Measurements from ENCODE around the gene ADD3. TPM values are rescaled to one million over a fixed set of nuclear protein-coding genes. Genes with fewer than 3 reads are reported as not detected.

The ADD3 gene
- total RNA-seq, 1 donor from 2014 or later = 94.6 TPM

- Histone ChIP-seq H3K27me3 (ENCODE audit: low read depth) (no peaks in the 10 kb centered on the region), H3K4me1 (peaks cover 20% of the 10 kb centered on the region), H3K27ac (peak overlapping the region; percentile 7), H3K36me3 (peaks cover 15% of the 10 kb centered on the region), H3K9me3 (no peaks in the 10 kb centered on the region), H3K4me3 (no peak overlapping the region)
- ATAC-seq (peak; percentile 91), DNase-seq (no peak)
- intact Hi-C loops (cut with DNase I) = loop anchor here (5.0 kb wide), 1 partner anchor 140 kb away; no protein-coding TSS in a partner anchor
- TF ChIP-seq CTCF (IDR thresholded peaks at IDR 0.05) = peak; percentile 81
Measured at GRCh38 chr10:110137142-110137545, 129.4 kb downstream of the ADD3 start.

GRCh38 chr10:110138197-110138812, 130.5 kb downstream of the ADD3 start:
- Histone ChIP-seq H3K27me3 (ENCODE audit: low read depth) (no peaks in the 10 kb centered on the region), H3K36me3 (peaks cover 4% of the 10 kb centered on the region), H3K4me1 (peaks cover 25% of the 10 kb centered on the region), H3K27ac (no peak overlapping the region), H3K9me3 (no peaks in the 10 kb centered on the region), H3K4me3 (no peak overlapping the region)
- intact Hi-C loops (cut with DNase I) = loop anchor here (5.0 kb wide), 1 partner anchor 139 kb away; no protein-coding TSS in a partner anchor
- DNase-seq = no peak
- peak; percentile 70 to 83 for ATAC-seq
- peak; percentile 73 for TF ChIP-seq CTCF (IDR thresholded peaks at IDR 0.05)

- no peaks in the 10 kb centered on the region for H3K9me3 ChIP-seq
- no peak overlapping the region for H3K27ac ChIP-seq
- H3K36me3 ChIP-seq = no peaks in the 10 kb centered on the region
- no peak overlapping the region for H3K4me3 ChIP-seq
- no peak for DNase-seq
- H3K27me3 ChIP-seq (ENCODE audit: low read depth) = no peaks in the 10 kb centered on the region
- no peak for ATAC-seq
- intact Hi-C loops (cut with DNase I) = no loop called here
- peaks cover 25% of the 10 kb centered on the region for H3K4me1 ChIP-seq
- no peak for TF ChIP-seq CTCF (IDR thresholded peaks at IDR 0.05)
Measured at GRCh38 chr10:110141185-110141584, 133.4 kb downstream of the ADD3 start.

GRCh38 chr10:110141871-110142635, 134.3 kb downstream of the ADD3 start:
- Histone ChIP-seq H3K4me3 (no peak overlapping the region), H3K9me3 (no peaks in the 10 kb centered on the region), H3K36me3 (no peaks in the 10 kb centered on the region), H3K27ac (no peak overlapping the region), H3K27me3 (ENCODE audit: low read depth) (no peaks in the 10 kb centered on the region), H3K4me1 (peaks cover 24% of the 10 kb centered on the region)
- TF ChIP-seq CTCF (IDR thresholded peaks at IDR 0.05) = no peak
- intact Hi-C loops (cut with DNase I) = no loop called here
- ATAC-seq = peak; percentile 51 to 59
- peak; percentile 63 for DNase-seq

GRCh38 chr10:110142965-110143364, 135.2 kb downstream of the ADD3 start:
- Histone ChIP-seq H3K27me3 (ENCODE audit: low read depth) (peaks cover 5% of the 10 kb centered on the region), H3K4me3 (no peak overlapping the region), H3K9me3 (no peaks in the 10 kb centered on the region), H3K4me1 (peaks cover 18% of the 10 kb centered on the region), H3K27ac (no peak overlapping the region), H3K36me3 (no peaks in the 10 kb centered on the region)
- TF ChIP-seq CTCF (IDR thresholded peaks at IDR 0.05) = no peak
- intact Hi-C loops (cut with DNase I) = no loop called here
- no peak for ATAC-seq
- no peak for DNase-seq

Data from lower lobe of right lung (tissue), 2 donors.